OCI-LY3 (cell line): Measurements from ENCODE around the gene TECR.
"Not testable (repeated sequence)": the region's sequence is repeated elsewhere in the genome, so short reads cannot be mapped to it uniquely, and the experiment has no call there.

Source experiments
- H2AFZ ChIP-seq: fragments of 200-600, 300-600 bp; shearing (Covaris generic); 2 replicates; pipeline ENCODE4 v1.6.0; 2014; ENCODE audit warnings: antibody characterized with exemption, low read depth, low read length
- H3K27ac ChIP-seq: fragments of 200-600, 300-600 bp; sonication (generic); 2 replicates; pipeline ENCODE4 v1.5.1; 2014; ENCODE audit warnings: mild to moderate bottlenecking, low read length, moderate library complexity, mixed read lengths
- H3K27me3 ChIP-seq: fragments of 200-600, 300-600 bp; sonication (generic); 2 replicates; pipeline ENCODE4 v1.6.1; 2014; ENCODE audit warnings: low read depth, low read length, mixed read lengths
- H3K36me3 ChIP-seq: fragments of 200-600, 300-600 bp; sonication (generic); replicated peaks from 2 replicates; pipeline ENCODE3; 2014; ENCODE audit warnings: low read depth, low read length, mixed read lengths
- H3K4me1 ChIP-seq: fragments of 300-600, 200-600 bp; sonication (generic); 2 replicates; pipeline ENCODE4 v1.6.1; 2014; ENCODE audit warnings: low read length, mixed read lengths
- H3K4me2 ChIP-seq: fragments of 200-600, 300-600 bp; sonication (generic); 2 replicates; pipeline ENCODE4 v1.6.1; 2014; ENCODE audit warnings: low read length, mixed read lengths
- H3K4me3 ChIP-seq: fragments of 300-600, 200-600 bp; sonication (generic); 2 replicates; pipeline ENCODE4 v1.5.1; 2014; ENCODE audit warnings: antibody characterized with exemption, mild to moderate bottlenecking, low read length, moderate library complexity
- H3K79me2 ChIP-seq: fragments of 300-600, 200-600 bp; shearing (Covaris generic); 2 replicates; pipeline ENCODE4 v1.6.1; 2014; ENCODE audit warnings: mild to moderate bottlenecking, low read length, mixed read lengths
- H3K9ac ChIP-seq: fragments of 300-600, 200-600 bp; shearing (Covaris generic); 2 replicates; pipeline ENCODE4 v1.6.0; 2014; ENCODE audit warnings: mild to moderate bottlenecking, low read length, moderate library complexity
- H3K9me3 ChIP-seq: fragments of 200-600, 300-600 bp; shearing (Covaris generic); 2 replicates; pipeline ENCODE4 v1.6.1; 2014; ENCODE audit warnings: low read length, mixed read lengths; ENCODE audit not compliant: insufficient read depth
- H4K20me1 ChIP-seq: fragments of 200-600, 300-600 bp; sonication (generic); 2 replicates; pipeline ENCODE4 v1.6.1; 2016; ENCODE audit warnings: low read length, mixed read lengths; ENCODE audit not compliant: insufficient read depth
- CTCF ChIP-seq: fragments of 200-600, 300-600 bp; sonication (generic); IDR thresholded peaks from 2 replicates; pipeline ENCODE4 v1.5.1; 2014; ENCODE audit warnings: antibody characterized with exemption, low read length, low read depth
- EZH2phosphoT487 ChIP-seq: fragments of 200-600 bp; shearing (Covaris generic); IDR thresholded peaks from 2 replicates; pipeline ENCODE4 v1.6.1; 2018; ENCODE audit warnings: antibody characterized with exemption, mixed run types, low read depth

Gene TECR

GRCh38 chr19:14551134-14552005 is 22.0 kb downstream of the TECR start:
- not testable (repeated sequence) for H3K36me3 ChIP-seq, H3K4me1 ChIP-seq, H3K9me3 ChIP-seq, H3K27me3 ChIP-seq, H3K4me2 ChIP-seq, H3K4me3 ChIP-seq, H3K9ac ChIP-seq, H3K27ac ChIP-seq, H2AFZ ChIP-seq
- peaks cover 52% of the 10 kb centered on the region for H3K79me2 ChIP-seq
- peaks cover 56% of the 10 kb centered on the region for H4K20me1 ChIP-seq
- TF ChIP-seq CTCF = peak; percentile 17; the same call in 1 of the 2 replicates

GRCh38 chr19:14552006-14552360 is 22.6 kb downstream of the TECR start:
- H3K4me2 ChIP-seq, H3K36me3 ChIP-seq, H3K9me3 ChIP-seq, H3K27ac ChIP-seq, H3K4me3 ChIP-seq, H3K9ac ChIP-seq, H3K4me1 ChIP-seq, H3K27me3 ChIP-seq, H2AFZ ChIP-seq: not testable (repeated sequence)
- peaks cover 51% of the 10 kb centered on the region for H3K79me2 ChIP-seq
- peaks cover 59% of the 10 kb centered on the region for H4K20me1 ChIP-seq

GRCh38 chr19:14553042-14553938 is 23.9 kb downstream of the TECR start:
- no peaks in the 10 kb centered on the region for H3K9me3 ChIP-seq
- peaks cover 58% of the 10 kb centered on the region for H4K20me1 ChIP-seq
- H3K4me2 ChIP-seq = no peak overlapping the region
- no peaks in the 10 kb centered on the region for H3K27me3 ChIP-seq
- H3K36me3 ChIP-seq = peaks cover 8% of the 10 kb centered on the region
- H3K27ac ChIP-seq = no peak overlapping the region
- TF ChIP-seq CTCF (no peak), EZH2phosphoT487 (no peak)
- no peak overlapping the region for H3K4me3 ChIP-seq
- H3K4me1 ChIP-seq = peaks cover 3% of the 10 kb centered on the region; the same call in 1 of the 2 replicates
- peaks cover 53% of the 10 kb centered on the region for H3K79me2 ChIP-seq
- no peak overlapping the region for H3K9ac ChIP-seq
- no peak overlapping the region for H2AFZ ChIP-seq

GRCh38 chr19:14553939-14554243 is 24.5 kb downstream of the TECR start:
- no peak overlapping the region for H3K9ac ChIP-seq
- H3K36me3 ChIP-seq = peaks cover 7% of the 10 kb centered on the region
- H3K9me3 ChIP-seq = no peaks in the 10 kb centered on the region
- H3K27ac ChIP-seq = no peak overlapping the region
- peaks cover 63% of the 10 kb centered on the region for H4K20me1 ChIP-seq
- H3K4me3 ChIP-seq = no peak overlapping the region
- no peak overlapping the region for H3K4me2 ChIP-seq
- peaks cover 3% of the 10 kb centered on the region; the same call in 1 of the 2 replicates for H3K4me1 ChIP-seq
- H3K27me3 ChIP-seq = no peaks in the 10 kb centered on the region
- TF ChIP-seq EZH2phosphoT487 (no peak), CTCF (no peak)
- no peak overlapping the region for H2AFZ ChIP-seq
- H3K79me2 ChIP-seq = peaks cover 57% of the 10 kb centered on the region
